ENCODE data around the gene FBXW2. TPM values are rescaled to one million over a fixed set of nuclear protein-coding genes. Genes with fewer than 3 reads are reported as not detected.

FBXW2 gene
- polyA plus RNA-seq, 1 experiment: 69.0 TPM

DNA sequence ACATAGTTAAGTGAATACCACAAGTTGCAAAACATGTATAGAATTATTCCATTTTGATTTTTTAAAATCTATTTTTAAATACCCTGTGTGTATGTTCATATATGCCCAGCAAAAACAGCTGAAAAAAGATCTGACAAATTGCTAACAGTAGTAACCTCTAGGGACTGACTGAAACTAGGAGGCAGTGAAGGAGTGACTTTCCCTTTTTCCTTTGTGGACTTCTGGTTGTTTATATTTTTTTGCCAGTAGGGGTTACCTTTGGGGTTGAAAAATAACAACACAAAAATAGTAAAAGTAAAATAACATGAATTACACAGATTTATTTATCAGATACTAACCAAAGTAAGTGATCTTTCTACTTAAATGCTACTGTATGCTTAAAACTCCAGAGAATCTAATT, 81.9 kb downstream of the FBXW2 start:
- TF ChIP-seq, protein P1, sequence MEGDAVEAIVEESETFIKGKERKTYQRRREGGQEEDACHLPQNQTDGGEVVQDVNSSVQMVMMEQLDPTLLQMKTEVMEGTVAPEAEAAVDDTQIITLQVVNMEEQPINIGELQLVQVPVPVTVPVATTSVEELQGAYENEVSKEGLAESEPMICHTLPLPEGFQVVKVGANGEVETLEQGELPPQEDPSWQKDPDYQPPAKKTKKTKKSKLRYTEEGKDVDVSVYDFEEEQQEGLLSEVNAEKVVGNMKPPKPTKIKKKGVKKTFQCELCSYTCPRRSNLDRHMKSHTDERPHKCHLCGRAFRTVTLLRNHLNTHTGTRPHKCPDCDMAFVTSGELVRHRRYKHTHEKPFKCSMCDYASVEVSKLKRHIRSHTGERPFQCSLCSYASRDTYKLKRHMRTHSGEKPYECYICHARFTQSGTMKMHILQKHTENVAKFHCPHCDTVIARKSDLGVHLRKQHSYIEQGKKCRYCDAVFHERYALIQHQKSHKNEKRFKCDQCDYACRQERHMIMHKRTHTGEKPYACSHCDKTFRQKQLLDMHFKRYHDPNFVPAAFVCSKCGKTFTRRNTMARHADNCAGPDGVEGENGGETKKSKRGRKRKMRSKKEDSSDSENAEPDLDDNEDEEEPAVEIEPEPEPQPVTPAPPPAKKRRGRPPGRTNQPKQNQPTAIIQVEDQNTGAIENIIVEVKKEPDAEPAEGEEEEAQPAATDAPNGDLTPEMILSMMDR (IDR thresholded peaks at IDR 0.05; ENCODE audit: low read depth, low read length): no peak
- Histone ChIP-seq H3K27ac (ENCODE audit: low read depth, low read length) (no peak overlapping the region), H3K4me3 (ENCODE audit: low read depth, low read length) (no peak overlapping the region), H3K9me3 (ENCODE audit: control insufficient read depth, insufficient read depth, low read length) (no peaks in the 10 kb centered on the region), H3K27me3 (ENCODE audit: control insufficient read depth, insufficient read depth, low read length) (no peaks in the 10 kb centered on the region)
- no peak for DNase-seq (ENCODE audit: low read depth, low spot score)
- POLR2A ChIA-PET: no interaction called here
- CTCF ChIA-PET: no interaction called here

DNA sequence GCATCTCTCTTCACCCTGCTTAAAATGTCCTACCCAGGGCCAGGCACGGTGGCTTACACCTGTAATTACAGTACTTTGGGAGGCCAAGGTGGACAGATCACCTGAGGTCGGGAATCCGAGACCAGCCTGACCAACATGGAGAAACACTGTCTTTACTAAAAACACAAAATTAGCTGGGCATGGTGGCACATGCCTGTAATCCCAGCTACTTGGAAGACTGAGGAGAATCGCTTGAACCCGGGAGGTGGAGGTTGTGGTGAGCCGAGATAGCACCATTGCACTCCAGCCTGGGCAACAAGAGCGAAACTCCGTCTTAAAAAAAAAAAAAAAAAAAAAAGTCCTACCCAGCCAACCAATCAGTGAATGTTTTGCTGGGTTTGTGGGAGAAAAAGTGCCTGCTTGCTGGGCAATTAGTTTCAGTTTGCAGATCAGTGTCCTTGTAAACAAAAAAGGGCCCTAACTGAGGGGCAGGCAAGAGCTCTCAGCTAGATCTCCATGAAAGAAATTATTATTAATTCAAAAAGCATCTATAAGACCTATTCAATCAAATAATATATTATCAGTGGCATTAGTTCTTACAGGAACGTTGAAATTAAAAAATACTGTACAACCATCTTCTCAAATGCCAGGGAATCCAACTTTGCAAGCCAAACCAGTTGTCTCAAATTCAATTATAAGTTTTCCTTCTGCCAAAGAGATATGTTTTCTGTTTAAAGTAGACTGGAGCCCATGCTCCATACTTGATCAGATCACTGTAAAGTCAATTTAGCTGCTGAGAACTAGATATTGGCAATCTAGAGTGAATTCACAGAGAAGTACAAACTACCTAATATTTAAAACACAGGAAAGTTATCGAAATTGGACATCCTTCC, 82.9 kb downstream of the FBXW2 start:
- no peaks in the 10 kb centered on the region for H3K27me3 ChIP-seq (ENCODE audit: control insufficient read depth, insufficient read depth, low read length)
- H3K27ac ChIP-seq (ENCODE audit: low read depth, low read length): no peak overlapping the region
- no peak overlapping the region; the same call in 1 of the 2 replicates for H3K4me3 ChIP-seq (ENCODE audit: low read depth, low read length)
- DNase-seq (ENCODE audit: low read depth, low spot score): no peak
- H3K9me3 ChIP-seq (ENCODE audit: control insufficient read depth, insufficient read depth, low read length): no peaks in the 10 kb centered on the region
- TF ChIP-seq, protein P1 (IDR thresholded peaks at IDR 0.05; ENCODE audit: low read depth, low read length): no peak
- ChIA-PET CTCF (interaction anchor here (0.5 kb wide), 1 partner anchor 492 kb away, joined by 3 read pairs; no protein-coding TSS in a partner anchor), POLR2A (interaction anchor here (0.7 kb wide), 1 partner anchor 250 kb away, joined by 3 read pairs; no protein-coding TSS in a partner anchor)

DNA sequence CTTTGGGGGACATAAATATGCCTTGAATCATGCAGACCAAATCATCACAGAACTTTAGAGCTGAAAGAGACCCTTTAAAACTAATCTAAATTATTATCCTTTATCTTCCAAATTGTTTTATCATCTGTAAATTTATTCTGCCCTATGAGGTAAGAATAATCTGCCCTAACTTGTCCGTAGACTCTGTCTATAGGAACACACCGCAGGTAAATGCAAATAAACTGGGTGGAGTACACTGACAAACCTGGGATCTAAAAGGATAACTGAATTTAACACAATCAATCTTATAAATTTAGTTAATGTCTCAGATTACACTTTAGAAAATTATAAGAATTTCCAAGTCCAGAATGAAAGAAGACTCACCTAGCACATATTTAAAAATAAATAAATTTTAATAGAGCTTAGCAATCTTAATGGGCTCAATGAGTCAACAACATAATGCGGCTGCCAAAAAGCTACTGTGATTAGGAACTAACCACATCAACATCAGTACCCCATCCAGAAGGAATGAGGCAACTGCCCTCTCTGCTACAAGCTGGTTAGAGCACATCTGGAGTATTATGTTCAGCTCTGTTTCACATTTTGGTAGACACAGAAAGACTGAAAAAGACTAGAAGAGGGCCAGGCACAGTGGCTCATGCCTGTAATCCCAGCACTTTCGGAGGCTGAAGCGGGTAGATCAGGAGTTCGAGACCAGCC, 84.5 kb downstream of the FBXW2 start:
- Histone ChIP-seq H3K4me3 (ENCODE audit: low read depth, low read length) (no peak overlapping the region), H3K9me3 (ENCODE audit: control insufficient read depth, insufficient read depth, low read length) (no peaks in the 10 kb centered on the region), H3K27ac (ENCODE audit: low read depth, low read length) (no peak overlapping the region), H3K27me3 (ENCODE audit: control insufficient read depth, insufficient read depth, low read length) (no peaks in the 10 kb centered on the region)
- DNase-seq (ENCODE audit: low read depth, low spot score): no peak
- ChIA-PET CTCF (interaction anchor here (1.0 to 1.6 kb wide), 2 partner anchors 48 to 89 kb away, joined by 5 to 6 read pairs; no protein-coding TSS in a partner anchor), POLR2A (interaction anchor here (1.1 kb wide), 2 partner anchors 11 to 22 kb away, joined by 3 to 4 read pairs; no protein-coding TSS in a partner anchor)
- TF ChIP-seq, protein P1 (IDR thresholded peaks at IDR 0.05; ENCODE audit: low read depth, low read length): no peak

DNA sequence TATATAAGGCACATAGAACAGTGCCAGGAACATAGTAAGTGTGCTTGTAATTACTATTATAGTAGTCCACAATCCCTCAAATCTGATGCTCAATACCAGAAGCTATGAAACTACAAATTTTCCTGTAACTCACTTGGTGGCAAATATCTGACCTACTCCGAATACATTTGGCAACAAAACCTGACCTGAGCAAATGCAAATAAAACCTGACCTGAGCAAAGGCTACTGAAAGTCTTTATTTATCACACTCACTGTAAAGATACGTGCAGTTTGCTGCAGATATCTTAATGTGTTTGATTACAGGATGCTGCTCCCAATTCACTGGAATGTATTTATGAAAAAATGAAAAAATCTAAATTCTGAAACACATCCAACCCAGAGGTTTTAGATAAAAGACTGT, 86.0 kb downstream of the FBXW2 start:
- no peak overlapping the region for H3K4me3 ChIP-seq (ENCODE audit: low read depth, low read length)
- no peak for DNase-seq (ENCODE audit: low read depth, low spot score)
- TF ChIP-seq, protein P1 (IDR thresholded peaks at IDR 0.05; ENCODE audit: low read depth, low read length): no peak
- H3K27me3 ChIP-seq (ENCODE audit: control insufficient read depth, insufficient read depth, low read length): no peaks in the 10 kb centered on the region
- no peak overlapping the region for H3K27ac ChIP-seq (ENCODE audit: low read depth, low read length)
- ChIA-PET CTCF (interaction anchor here (1.3 kb wide), 1 partner anchor 84 kb away, joined by 3 read pairs; no protein-coding TSS in a partner anchor), POLR2A (no interaction called here)
- no peaks in the 10 kb centered on the region for H3K9me3 ChIP-seq (ENCODE audit: control insufficient read depth, insufficient read depth, low read length)

Other genes with a start within 250 kb of the FBXW2 start
- 29.6 and 30.3 TPM in 2 replicates for gene CDK5RAP2, start 213.2 kb downstream of the FBXW2 start, polyA plus RNA-seq (2011; rRNA removed)
- gene MEGF9, start 78.9 kb downstream of the FBXW2 start, polyA plus RNA-seq (2011; rRNA removed): 11.4 and 12.9 TPM in 2 replicates
- gene PSMD5, start 49.5 kb upstream of the FBXW2 start, polyA plus RNA-seq (2011; rRNA removed): 43.2 and 57.6 TPM in 2 replicates
- gene PHF19, start 83.8 kb upstream of the FBXW2 start, polyA plus RNA-seq (2011; rRNA removed): 20.4 and 30.5 TPM in 2 replicates
- gene TRAF1, start 133.4 kb upstream of the FBXW2 start, polyA plus RNA-seq (2011; rRNA removed): 3.7 and 4.0 TPM in 2 replicates

Data from AG04450 (cell line).